MM.1S (cell line): ENCODE results near the gene TMSB15C.

ENCODE experiments used
- EZH2 ChIP-seq: fragments of 300-600 bp; sonication (generic); optimal IDR thresholded peaks from 2 replicates; pipeline ENCODE3; 2017; ENCODE audit warnings: low read depth, mild to moderate bottlenecking, antibody characterized with exemption, low read length, mixed read lengths
- EZH2phosphoT487 ChIP-seq: fragments of 300-600 bp; sonication (generic); IDR thresholded peaks from 2 replicates; pipeline ENCODE4 v1.6.1; 2018; ENCODE audit warnings: antibody characterized with exemption, low read length
- TF ChIP-seq, protein P1 (sequence below): fragments of 300-600 bp; sonication (generic); IDR thresholded peaks from 2 replicates; pipeline ENCODE4 v1.5.1; 2016; ENCODE audit warnings: antibody characterized with exemption, low read length, mixed read lengths

DNA sequence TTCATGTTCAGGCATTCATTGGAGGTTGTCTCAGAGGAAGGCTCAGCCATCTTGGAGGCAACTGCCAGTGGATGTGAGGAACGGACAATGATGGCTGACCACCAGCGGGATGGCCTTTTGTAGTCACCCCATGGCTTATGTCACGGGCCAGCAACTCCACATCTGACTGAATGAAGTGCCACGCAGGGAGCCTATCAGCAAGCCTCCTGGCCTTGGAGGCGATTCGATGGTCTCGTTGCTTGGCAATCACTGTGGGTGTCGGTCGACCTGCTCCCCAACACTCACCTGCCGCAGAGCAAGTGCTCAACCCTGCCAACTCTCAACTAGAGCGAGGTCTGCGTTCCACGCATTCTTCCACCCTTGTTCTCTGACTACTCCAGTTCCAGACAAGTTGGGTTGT lies 28.9 kb downstream of the TMSB15C start:
- TF ChIP-seq, protein P1, sequence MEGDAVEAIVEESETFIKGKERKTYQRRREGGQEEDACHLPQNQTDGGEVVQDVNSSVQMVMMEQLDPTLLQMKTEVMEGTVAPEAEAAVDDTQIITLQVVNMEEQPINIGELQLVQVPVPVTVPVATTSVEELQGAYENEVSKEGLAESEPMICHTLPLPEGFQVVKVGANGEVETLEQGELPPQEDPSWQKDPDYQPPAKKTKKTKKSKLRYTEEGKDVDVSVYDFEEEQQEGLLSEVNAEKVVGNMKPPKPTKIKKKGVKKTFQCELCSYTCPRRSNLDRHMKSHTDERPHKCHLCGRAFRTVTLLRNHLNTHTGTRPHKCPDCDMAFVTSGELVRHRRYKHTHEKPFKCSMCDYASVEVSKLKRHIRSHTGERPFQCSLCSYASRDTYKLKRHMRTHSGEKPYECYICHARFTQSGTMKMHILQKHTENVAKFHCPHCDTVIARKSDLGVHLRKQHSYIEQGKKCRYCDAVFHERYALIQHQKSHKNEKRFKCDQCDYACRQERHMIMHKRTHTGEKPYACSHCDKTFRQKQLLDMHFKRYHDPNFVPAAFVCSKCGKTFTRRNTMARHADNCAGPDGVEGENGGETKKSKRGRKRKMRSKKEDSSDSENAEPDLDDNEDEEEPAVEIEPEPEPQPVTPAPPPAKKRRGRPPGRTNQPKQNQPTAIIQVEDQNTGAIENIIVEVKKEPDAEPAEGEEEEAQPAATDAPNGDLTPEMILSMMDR: no peak
- TF ChIP-seq EZH2 (no peak), EZH2phosphoT487 (no peak)
